ENCODE measurements around the gene HIGD1C.
"Not testable (repeated sequence)": the region's sequence is repeated elsewhere in the genome, so short reads cannot be mapped to it uniquely, and the experiment has no call there.

Gene HIGD1C

GRCh38 chr12:50984586-50985298, 32.4 kb downstream of the HIGD1C start:
- no peak for DNase-seq (ENCODE audit: low read depth, low spot score)

DNA sequence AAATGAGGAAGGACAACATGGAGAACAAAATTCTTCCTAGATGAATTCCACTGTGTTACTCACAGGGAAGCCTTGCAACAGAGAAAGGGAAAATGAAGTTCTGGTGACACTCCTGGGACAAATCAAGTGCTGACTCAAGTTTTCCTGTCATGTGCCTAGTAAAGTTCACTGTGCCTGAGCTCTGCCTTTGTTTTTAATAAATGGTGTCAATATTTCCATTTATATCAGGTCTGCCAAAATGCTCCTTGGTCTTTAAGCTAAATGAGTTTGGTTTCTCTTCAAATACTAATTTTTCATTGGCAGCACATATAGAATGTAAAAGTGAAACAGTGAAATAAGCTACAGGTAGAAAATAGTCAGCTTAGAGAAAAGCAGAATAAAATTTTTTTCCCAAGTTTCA, 33.0 kb downstream of the HIGD1C start:
- no peak for DNase-seq (ENCODE audit: low read depth, low spot score)

DNA sequence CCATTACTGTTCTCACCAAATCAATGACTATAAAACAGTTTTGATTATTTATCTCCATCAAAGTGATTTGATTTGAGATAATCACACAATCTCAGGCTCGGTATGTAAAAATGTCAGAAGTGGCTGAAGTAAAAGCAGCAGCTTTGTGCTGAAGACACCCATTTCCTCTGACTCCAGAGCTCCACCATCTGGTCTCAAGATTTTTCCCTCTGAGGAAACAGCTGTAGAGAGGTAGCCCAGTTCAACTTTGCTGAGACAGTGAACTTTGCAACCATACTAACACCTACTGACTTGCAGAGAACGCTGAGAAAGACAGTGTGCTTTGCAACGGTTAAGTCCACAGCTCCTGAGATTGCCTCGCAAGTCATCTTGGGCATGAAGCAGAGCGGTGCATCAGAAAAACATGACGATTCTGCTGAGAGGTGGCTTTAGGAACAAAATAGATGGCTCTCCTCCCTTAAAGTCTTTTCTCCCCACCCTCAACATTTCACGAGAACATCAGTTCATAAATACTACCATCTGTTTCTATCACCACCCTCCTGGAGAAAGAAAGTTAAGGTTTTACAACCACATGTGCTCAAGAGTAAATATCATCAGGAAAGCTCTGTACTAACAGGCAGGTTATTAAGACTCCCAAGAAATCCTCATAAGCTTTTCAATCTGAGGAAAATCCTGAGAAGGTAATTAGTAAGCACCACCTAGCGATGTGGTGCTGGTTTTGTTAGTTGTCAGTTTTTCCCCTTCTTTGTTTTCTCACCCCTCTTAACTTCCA, 34.8 kb downstream of the HIGD1C start:
- no peak for DNase-seq (ENCODE audit: low read depth, low spot score)

- DNase-seq (ENCODE audit: low read depth, low spot score) = no peak
Measured at GRCh38 chr12:50988051-50988450, 35.7 kb downstream of the HIGD1C start.

GRCh38 chr12:50988871-50989270, 36.5 kb downstream of the HIGD1C start:
- DNase-seq (ENCODE audit: low read depth, low spot score) = no peak

DNA sequence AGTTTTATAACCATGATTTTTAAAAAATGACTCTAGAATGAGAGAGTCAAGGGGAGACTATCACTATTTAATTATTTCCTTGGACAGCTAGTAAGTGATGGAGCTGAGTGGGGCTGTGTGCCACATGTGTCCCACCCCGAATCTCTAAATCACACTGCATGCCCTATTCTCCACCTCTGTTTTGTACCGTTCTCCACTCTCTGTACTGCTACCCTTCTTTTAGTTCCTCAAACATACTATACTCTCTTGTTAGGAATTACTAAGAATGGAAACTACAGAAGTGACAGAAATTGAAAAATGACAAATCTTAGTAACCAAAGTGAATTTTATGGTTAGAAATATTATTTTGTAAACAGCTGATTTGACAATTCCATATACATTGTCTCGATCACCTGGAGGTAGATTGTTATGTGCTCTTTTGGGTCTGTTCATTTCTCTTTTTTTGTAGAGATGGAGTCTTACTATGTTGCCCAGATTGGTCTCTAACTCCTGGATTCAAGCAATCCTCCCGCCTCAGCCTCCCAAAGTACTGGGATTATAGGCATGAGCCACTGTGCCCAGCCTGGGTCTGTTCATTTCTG, 37.9 kb downstream of the HIGD1C start:
- DNase-seq (ENCODE audit: low read depth, low spot score) = no peak

- no peak for DNase-seq (ENCODE audit: low read depth, low spot score)
Measured at GRCh38 chr12:50990791-50991190, 38.4 kb downstream of the HIGD1C start.

GRCh38 chr12:50991291-50991690, 38.9 kb downstream of the HIGD1C start:
- no peak for DNase-seq (ENCODE audit: low read depth, low spot score)

DNA sequence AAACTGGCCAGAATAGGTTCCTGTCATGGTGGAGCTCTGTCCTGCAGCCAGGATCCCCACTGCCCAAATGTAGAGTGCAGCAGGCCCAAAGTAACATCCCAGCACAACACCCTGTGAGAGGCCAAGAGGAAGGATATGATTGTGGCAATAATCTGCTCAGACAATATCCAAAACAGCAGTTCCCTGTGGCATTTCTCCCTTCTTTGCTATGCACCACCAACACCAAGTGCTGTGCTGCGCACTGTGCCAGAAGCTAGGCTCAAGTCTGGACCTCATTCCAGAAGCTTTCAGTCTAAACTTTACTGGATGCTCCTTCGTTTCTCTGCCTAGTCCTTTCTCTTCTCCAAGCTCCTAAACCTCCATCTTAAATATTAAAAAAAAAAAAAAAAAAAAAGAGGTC, 40.5 kb downstream of the HIGD1C start:
- DNase-seq (ENCODE audit: low read depth, low spot score) = no peak

GRCh38 chr12:50999093-50999492, 46.7 kb downstream of the HIGD1C start:
- no peak for DNase-seq (ENCODE audit: low read depth, low spot score)

DNA sequence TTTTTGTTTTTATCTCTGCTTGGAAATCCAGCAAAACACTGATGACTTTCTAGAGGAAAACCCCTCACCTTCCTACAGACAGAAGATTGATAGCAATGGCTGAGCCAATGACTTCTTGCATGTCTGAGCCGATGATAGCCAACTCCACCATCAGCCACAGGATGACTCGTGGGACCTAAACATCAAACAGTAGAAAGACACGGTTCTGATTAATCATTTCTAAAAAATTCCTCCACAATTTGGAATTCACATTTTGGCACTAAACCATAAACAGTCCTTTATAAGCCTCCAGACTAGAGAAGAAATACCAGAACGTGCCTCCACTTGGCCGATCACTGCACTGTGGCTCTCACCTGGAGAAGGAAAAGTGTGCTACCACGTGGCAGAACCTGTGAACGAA, 47.9 kb downstream of the HIGD1C start:
- no peak for DNase-seq (ENCODE audit: low read depth, low spot score)

GRCh38 chr12:51001799-51002198, 49.5 kb downstream of the HIGD1C start:
- no peak for DNase-seq (ENCODE audit: low read depth, low spot score)

DNA sequence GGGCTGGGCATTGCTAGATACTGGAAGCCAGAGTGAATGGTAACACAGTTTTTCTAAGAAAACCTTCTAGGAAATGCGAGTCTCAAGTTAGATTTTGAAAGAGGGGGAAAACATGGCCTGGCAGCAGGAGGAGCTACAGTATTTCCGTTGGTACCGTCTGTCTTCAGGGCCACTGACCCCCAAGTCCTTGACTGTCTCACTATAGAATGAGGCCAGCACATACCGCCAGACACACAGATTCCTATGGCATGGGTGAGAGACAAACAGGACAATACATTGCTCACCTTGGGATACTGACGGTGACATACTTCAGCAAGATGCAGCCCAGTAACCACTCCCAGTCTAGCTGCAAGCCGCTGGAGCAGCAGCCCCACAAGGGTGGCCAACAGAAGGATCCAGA, 52.2 kb downstream of the HIGD1C start:
- no peak for DNase-seq (ENCODE audit: low read depth, low spot score)

DNA sequence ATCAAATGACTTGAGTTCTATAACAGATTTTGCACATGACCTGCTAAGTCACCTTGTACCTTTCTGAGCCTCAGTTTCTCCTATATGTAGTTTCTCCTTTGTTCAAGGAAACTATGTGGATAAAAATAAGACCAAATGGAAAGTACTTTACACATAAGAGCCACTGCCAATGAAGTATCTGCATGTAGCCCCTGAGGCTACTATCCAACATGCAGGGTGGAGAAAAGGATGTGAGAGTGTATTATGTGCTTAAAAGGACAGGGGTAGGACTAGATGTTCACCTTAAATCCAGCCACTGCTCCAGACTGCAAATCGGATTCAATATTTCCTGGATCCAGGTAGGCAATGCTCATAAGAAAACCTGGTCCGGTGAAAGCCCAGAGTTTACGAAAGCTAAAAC, 52.7 kb downstream of the HIGD1C start:
- no peak for DNase-seq (ENCODE audit: low read depth, low spot score)

GRCh38 chr12:51005671-51006070, 53.3 kb downstream of the HIGD1C start:
- no peak for DNase-seq (ENCODE audit: low read depth, low spot score)

DNA sequence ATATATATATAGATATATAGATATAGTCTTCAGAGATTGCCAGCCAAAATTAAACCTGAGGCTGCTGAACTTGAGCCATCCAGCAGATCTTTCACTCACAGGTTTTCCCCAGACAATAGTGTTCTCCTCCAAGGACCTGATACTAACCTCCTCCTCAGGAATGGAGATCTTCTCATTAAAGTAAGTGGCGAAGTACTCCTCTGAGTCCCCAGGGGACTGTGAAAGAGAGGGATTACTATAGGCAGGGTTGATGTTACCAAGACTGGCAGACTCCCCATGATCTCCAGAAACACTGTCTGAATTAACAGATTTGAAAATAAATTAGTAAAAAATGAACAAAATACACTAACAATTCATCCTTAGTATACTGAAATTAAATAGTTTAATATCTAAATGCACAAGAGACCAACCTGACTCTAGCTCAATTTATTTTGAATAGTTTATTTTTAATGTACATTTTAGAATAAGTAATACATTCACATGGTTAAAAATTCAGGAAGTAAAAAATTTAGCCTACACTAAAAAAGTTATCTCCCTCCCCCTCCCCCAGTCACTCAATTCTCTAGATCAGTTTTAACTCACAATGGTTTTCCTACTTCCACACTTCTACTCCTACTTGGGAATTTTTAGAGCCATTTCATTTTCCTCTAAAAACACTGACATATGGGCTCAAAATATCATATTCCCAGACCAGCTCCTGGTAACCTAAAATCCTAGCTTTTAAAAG, 56.1 kb downstream of the HIGD1C start:
- no peak for DNase-seq (ENCODE audit: low read depth, low spot score)

- no peak for DNase-seq (ENCODE audit: low read depth, low spot score)
Measured at GRCh38 chr12:51009056-51009440, 56.7 kb downstream of the HIGD1C start.

- no peak for DNase-seq (ENCODE audit: low read depth, low spot score)
Measured at GRCh38 chr12:51011955-51012354, 59.6 kb downstream of the HIGD1C start.

DNA sequence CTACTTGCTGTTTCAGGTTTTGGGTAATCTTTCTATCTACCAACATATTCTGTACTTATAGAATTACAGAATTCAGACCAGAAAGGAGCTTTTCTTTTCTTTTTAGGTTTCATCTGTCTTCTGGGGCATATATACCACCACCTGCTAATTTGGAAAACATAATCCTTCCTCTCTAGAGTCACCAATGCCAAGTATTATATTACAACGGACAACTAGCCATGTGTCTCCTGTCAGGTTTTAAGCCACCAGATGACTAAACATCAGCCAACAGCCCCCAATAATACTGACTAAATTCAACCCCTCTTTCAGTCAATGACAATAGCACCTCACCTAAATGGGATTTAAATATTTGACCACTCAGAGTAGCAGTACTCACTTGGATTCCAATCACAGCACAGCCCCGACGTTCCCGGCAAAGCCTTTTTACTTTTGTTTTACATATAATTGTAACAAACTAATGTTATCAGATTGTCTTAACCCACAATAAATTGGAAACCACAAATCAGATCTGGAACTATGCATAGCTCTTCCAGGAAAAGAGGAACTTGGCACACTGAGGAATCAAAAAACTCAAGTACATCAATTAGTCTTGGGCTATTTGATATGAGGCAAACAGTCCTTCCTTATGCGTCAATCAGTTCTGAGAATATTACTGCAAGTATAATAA, 60.4 kb downstream of the HIGD1C start:
- no peak for DNase-seq (ENCODE audit: low read depth, low spot score)

DNA sequence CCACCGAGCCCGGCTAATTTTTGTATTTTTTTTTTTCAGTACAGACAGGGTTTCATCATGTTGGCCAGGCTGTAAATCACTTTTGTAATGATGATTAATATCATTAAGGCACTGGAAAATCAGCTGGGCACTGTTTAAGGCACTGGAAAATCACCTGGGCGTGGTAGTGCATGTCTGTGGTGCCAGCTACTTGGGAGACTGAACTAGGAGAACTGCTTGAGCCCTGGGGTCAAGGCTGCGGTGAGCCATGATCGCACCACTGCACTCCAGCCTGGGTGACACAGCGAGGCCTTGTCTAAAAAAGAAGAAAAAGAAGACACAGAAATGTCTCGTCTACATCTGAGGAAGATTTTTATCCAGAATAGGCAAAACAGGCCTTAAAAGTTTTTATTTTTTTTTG, 61.1 kb downstream of the HIGD1C start:
- no peak for DNase-seq (ENCODE audit: low read depth, low spot score)

- not testable (repeated sequence) for DNase-seq (ENCODE audit: low read depth, low spot score)
Measured at GRCh38 chr12:51014467-51014866, 62.1 kb downstream of the HIGD1C start.

DNA sequence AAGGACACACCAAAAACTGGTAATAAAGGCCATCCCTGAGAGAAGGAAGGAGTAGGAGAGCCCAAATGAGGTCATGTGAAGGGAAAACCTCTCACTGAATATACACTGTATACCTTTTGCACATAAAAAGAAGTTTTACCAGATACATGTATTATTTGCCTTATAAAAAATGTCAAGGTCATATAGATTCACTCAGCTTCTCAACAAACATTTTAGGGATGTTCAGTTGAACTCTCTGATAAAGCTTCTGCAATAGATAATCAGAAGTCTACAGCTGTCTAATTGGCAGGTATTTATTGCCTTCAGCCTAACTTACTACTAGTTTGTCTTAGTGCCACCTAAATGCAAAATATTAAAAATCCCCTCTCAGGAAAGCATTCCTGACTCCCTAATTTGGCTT, 65.1 kb downstream of the HIGD1C start:
- no peak for DNase-seq (ENCODE audit: low read depth, low spot score)

All from activated CD4-positive, CD25-positive, alpha-beta regulatory T cell treated with anti-CD3 and anti-CD28 coated beads, Interleukin-2, amount 50 U/mL, for 16 hours (primary cell).